NB4 (cell line): ENCODE data around the gene POFUT2.
"Not testable (repeated sequence)": the region's sequence is repeated elsewhere in the genome, so short reads cannot be mapped to it uniquely, and the experiment has no call there.

ENCODE experiments used
- CTCF ChIP-seq: IDR thresholded peaks from one replicate; pipeline ENCODE4 v1.5.1; 2012; ENCODE audit warnings: low read depth, low read length
- MAX ChIP-seq: IDR thresholded peaks from 2 replicates; pipeline ENCODE4 v1.6.1; 2011; ENCODE audit warnings: low read depth, low read length
- MYC ChIP-seq: IDR thresholded peaks from 2 replicates; pipeline ENCODE4 v1.6.1; 2011; ENCODE audit warnings: low read depth, low read length
- POLR2A ChIP-seq: IDR thresholded peaks from 2 replicates; pipeline ENCODE4 v1.6.1; 2011; ENCODE audit warnings: mild to moderate bottlenecking; ENCODE audit not compliant: insufficient read length; ENCODE audit errors: extremely low read depth

GRCh38 chr21:45315676-45316470, 28.2 kb upstream of the POFUT2 start:
- TF ChIP-seq CTCF, POLR2A, MAX, MYC: not testable (repeated sequence)
